A204.1 (cell line): ENCODE results near the gene ZCCHC14.
"Not testable (repeated sequence)": the region's sequence is repeated elsewhere in the genome, so short reads cannot be mapped to it uniquely, and the experiment has no call there.

Experiments
- FAIRE-seq: peaks from 2 replicates; lab custom pipeline; 2012; peaks lifted over from hg19 to GRCh38; lab: Jason Lieb, UNC

ZCCHC14 gene

DNA sequence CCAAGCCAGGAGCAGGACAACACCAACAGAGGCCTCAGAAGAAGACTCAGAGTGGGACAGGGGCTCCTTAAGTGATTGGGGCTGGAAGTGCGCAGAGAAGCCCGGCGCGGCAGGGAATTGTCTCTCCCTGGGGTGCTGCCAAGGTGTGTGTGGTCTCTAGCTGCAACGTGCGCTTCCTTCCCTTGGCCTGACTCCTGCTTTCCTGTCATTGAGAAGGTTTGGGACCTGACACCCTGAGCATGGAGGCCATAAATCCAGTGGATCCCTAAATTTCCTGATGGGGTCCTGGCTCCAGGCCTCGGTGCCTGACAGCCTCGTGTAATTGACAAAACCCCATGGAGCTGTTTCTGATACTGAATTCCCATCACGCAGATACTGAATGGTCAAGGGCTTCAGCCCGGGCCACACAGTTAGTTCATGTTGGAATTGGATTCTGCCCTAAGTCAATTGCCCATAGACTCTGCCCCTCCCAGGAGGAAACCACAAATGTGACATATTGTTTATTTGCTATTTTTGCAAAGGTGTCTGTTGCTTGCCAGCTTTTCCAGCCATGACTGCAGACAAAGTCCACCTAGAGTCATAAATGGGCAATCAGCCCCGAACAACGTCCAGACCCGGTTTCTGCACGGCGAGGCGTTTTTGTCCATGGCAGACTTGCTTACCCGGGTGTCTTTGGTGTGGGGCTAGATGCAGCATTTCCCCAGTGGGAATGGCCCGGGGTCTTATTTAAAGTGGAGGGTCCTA, 4.4 kb upstream of the ZCCHC14 start:
- FAIRE-seq = not testable (repeated sequence)

DNA sequence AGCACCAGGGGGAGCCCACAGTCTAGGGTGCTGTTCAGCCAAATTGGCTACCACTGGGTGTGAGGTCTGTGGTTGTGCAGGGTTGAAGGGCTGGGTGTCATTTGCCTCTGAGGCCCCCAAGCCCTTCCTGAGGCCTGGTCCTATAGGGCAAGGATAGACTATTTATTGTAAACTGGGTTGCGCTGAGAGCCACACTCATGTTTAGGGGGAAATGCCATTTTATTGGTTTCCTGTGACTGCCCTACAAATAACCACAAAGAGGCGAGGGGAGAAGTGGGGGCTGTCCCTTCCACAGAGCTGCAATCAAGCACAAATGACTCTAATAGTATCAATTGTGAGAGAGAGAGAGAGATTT, 3.6 kb upstream of the ZCCHC14 start:
- no peak for FAIRE-seq

DNA sequence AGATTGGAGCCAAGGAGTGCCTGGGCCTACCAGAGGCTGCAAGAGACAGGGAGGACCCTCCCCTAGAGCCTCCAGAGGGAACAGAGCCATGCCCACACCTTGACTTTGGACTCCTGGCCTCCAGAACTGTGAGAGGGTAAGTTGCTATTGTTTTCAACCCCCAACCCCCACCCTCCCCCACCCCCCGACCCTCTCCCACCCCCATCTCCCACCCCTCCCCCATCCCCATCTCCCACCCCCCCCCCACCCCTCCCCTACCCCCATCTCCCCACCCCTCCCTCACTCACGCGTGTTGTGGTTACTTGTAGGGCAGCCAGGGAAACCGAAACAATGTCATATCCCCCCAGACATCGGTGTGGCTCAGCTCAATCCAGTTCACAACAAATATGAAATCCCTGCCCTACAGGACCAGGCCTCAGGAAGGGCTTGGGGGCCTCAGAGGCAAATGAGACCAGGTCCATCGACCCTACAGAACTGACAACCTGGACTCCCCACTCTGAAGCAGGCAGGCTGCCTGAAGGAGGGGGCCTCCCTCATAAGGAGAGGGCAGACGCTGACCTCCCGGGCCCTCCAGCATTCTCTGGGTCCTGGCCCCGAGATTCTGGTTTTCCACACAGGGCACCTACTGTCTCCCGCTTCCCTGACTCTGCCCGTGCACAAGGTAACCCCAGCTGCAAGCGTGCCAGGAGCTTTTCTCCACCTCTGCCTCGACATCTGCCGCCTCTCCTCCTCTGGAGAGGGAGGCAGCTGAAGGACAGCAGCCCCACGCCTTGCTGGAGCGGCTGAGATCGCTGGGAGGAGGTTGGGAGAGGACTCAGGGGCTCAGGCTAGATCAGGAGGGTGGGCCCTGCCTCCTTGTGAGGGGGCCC, 3.0 kb upstream of the ZCCHC14 start:
- FAIRE-seq = no peak

DNA sequence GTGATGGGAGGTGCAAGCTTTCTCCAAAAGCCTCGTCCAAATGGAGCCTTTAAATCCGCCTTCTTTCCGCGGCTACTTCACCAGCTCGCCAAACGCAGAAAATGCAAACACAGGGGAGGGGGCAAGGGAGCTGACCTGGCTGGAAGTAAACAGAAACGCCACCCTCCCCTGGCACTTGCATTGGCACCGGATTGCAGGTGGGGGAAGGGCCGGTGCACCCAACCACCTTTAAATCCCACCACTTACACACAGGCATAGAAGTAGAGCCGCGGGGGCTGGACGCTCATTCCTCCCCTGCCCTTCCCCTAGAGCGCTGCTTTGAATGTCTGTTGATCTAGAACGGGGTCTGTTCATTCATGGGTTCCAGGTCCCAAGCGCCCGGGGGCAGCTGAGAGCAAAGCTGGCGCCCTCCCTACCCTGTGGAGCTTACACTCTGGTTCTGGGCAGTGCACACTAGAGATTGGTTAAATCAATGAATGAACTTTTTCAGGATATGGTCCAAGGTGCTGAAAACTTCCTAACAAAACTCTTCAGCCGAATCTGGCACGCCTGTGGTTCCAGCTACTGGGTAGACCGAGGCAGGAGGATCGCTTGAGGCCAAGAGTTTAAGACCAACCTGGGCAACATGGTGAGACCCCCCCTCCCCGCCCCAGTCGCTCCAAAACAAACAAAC, 920 bp upstream of the ZCCHC14 start:
- FAIRE-seq = no peak

DNA sequence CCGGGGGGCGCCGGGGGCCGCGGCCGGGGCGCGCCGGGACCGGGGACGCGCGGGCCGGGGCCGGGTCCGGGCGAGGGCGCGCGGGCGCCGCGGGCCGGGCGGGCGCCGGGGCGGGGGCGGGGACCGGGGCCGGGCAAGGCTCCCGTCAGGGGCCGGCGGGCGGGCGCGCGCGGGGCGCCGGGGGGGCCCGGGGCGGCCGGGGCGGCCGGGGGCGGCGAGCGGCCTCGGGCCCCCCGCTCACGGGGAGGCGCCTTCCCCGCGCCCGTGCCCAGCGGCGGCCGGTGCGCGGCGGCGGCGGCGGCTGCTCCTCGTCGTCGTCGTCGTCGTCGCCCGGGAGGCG, 563 bp downstream of the ZCCHC14 start:
- no peak for FAIRE-seq

GRCh38 chr16:87491522-87492290, 1.1 kb downstream of the ZCCHC14 start:
- FAIRE-seq = no peak

GRCh38 chr16:87490799-87491521, 1.9 kb downstream of the ZCCHC14 start:
- FAIRE-seq = not testable (repeated sequence)

- no peak for FAIRE-seq
Observed at GRCh38 chr16:87490096-87490798, 2.6 kb downstream of the ZCCHC14 start.

GRCh38 chr16:87489434-87490045, 3.3 kb downstream of the ZCCHC14 start:
- no peak for FAIRE-seq

DNA sequence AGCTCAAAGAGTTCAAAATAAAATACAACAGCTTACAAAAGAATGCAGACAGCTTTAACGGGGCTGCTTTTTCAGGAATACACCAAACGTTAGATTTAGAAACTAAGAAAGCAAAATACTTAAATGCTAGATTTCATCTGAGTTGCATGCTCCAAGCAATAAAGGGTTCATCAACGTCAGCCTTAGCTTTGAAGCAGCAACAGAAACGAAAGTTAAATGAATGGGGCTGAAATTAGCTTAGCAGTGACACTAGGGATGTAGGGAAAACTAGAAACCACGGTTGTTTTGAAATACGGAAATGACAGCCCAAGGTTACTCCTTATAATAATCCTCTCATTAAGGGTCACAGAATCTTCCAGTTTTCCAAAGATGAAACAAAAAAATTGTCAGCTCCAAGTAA, 3.9 kb downstream of the ZCCHC14 start:
- FAIRE-seq = not testable (repeated sequence)

GRCh38 chr16:87487361-87487924, 5.4 kb downstream of the ZCCHC14 start:
- no peak for FAIRE-seq

DNA sequence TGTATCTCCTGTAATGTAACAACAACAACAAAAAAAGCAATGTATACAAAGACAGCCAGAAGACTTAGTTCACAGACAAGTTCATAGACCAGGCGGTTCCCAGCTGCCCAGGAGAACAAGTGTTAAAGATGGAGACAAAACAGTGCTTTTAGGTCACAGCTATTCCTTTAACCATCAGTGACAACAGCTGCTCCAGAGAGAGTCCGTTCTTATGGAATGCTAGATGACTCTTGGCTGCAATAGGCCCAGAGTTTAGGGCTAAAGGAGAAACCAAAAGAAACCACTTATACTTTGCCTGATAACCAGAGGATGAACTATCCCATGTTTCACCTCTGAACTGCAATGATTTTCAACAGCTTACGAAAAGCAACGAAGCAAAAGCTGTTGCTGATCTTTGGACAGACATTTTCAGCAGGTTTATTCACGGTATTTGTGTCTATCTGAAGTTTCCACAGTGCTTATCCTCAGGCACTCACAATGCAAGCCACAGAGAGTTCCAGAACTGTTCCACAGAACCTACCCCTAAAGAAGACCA, 6.0 kb downstream of the ZCCHC14 start:
- FAIRE-seq = no peak

DNA sequence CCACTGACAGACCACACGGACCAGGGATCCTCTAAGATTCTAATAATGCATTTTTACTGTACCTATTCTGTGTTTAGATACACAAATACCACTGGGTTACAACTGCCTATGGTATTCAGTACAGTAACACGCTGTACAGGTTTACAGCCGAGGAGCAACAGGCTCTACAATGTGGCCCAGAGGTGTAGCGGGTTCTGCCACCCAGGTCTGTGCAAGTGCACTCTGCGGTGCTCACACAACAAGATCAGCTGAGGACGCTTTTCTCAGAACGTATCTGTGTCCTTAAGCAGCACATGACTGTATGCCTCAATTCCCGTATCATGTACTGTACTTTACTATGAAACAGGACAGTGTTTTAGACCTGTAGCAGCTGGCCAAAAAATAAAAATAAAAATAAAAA, 6.5 kb downstream of the ZCCHC14 start:
- no peak for FAIRE-seq

DNA sequence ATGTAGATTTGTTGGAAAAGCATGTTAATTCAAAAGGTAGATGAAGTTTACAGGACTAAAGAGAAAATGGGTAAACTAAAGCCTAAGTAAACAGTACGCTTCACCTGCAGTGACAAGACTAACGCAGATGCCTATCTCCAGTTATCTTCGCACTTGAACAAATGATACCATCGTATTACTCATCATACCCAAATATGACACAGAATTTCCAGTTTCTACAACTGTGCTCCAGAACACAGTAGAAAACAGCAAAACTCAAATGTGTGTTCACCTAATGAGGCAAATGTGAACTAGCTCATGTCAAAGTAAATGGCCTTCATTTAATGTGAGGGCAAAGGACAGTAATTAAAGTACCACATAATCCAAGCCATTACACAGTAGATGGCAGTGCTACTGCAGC, 7.0 kb downstream of the ZCCHC14 start:
- not testable (repeated sequence) for FAIRE-seq

DNA sequence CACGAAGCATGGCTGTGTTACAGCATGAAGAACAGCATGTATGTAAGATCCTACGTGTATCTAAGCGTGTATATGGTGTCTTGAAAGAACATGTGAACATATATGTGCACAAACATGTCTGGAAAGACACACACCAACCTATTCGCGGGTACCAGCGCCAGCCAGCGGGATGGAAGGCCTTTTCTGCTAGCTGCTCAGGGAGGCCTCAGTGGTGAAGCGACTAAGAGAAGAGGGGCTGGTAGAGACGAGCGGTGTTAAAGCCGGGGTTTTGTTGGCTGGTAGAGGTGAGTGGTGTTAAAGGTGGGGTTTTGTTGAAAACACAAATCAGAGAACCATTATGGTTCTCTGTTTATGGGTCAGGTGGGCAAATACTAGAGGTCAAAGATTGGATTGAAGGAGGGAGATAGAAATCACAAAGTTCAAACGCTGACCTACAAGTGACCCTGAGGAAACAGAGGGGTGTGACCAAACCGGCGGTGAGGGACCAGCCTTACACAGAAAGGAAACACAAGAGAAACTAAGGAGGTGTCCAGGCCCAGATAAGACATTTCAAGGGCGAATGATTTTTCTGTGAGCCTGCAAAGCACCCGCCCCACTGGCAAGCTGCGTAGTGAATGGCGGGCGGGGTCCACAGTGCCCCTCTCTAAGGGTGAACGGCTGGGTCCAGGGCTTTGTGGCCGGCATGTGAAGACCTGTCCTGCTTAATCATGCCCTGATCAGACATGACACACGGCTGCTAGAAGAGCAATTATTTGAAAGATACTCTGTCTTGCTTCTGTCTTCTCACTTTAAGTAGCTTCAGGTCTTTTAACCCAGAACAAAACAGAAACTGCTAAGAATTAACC, 8.1 kb downstream of the ZCCHC14 start:
- no peak for FAIRE-seq

- no peak for FAIRE-seq
Observed at GRCh38 chr16:87483481-87483880, 9.3 kb downstream of the ZCCHC14 start.

DNA sequence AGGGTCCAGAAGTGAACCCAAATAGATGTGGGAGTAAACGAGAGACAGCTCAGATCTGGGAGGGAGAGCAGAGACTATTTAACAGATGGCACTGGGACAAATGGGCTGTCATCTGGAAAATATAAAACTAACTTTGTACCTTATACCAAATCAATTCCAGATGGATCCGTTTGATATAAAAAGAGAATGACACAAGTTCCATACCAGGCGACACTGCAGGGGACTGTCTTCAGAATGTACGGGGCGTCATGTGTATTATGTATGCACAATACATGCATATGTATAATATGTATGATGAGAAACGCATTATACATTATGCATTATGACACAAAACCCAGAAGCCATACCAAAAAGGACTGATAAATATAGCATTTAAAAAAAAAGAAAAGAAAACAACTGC, 10.2 kb downstream of the ZCCHC14 start:
- not testable (repeated sequence) for FAIRE-seq

GRCh38 chr16:87482266-87482665, 10.6 kb downstream of the ZCCHC14 start:
- FAIRE-seq = no peak

GRCh38 chr16:87481711-87482110, 11.1 kb downstream of the ZCCHC14 start:
- FAIRE-seq = not testable (repeated sequence)
